Smooth muscle cell (in vitro differentiated cells): ENCODE results near the gene KCNA10. TPM values are rescaled to one million over a fixed set of nuclear protein-coding genes. Genes with fewer than 3 reads are reported as not detected.

Experiments
- DNase-seq: peaks from one replicate; lab custom pipeline; 2025; ENCODE audit not compliant: unreplicated experiment; lab: John Stamatoyannopoulos, UW
- H2AFZ ChIP-seq: fragments of 200-600 bp; sonication (generic); 2 replicates; pipeline ENCODE4 v1.6.0; 2016; ENCODE audit warnings: antibody characterized with exemption, low read depth, mild to moderate bottlenecking
- H3F3A ChIP-seq: fragments of 200-600 bp; sonication (generic); 2 replicates; pipeline ENCODE4 v1.6.0; 2017; ENCODE audit warnings: antibody characterized with exemption, low read depth
- H3K27ac ChIP-seq: fragments of 200-600 bp; sonication (generic); 2 replicates; pipeline ENCODE4 v1.5.1; 2016; ENCODE audit warnings: low read depth, mild to moderate bottlenecking
- H3K27me3 ChIP-seq: fragments of 200-600 bp; sonication (generic); 2 replicates; pipeline ENCODE4 v1.6.1; 2016; ENCODE audit warnings: low read depth, mild to moderate bottlenecking
- H3K36me3 ChIP-seq: fragments of 200-600 bp; sonication (generic); 2 replicates; pipeline ENCODE4 v1.5.1; 2016; ENCODE audit warnings: low read depth
- H3K4me1 ChIP-seq: fragments of 200-600 bp; sonication (generic); 2 replicates; pipeline ENCODE4 v1.5.1; 2016; ENCODE audit warnings: low read depth
- H3K4me2 ChIP-seq: fragments of 200-600 bp; sonication (generic); 2 replicates; pipeline ENCODE4 v1.6.0; 2016; ENCODE audit warnings: mild to moderate bottlenecking
- H3K4me3 ChIP-seq: fragments of 200-600 bp; sonication (generic); 2 replicates; pipeline ENCODE4 v1.5.1; 2016; ENCODE audit warnings: mild to moderate bottlenecking
- H3K79me2 ChIP-seq: fragments of 200-600 bp; sonication (generic); 2 replicates; pipeline ENCODE4 v1.6.0; 2016; ENCODE audit warnings: low read depth, mild to moderate bottlenecking
- H3K9ac ChIP-seq: fragments of 200-600 bp; sonication (generic); 2 replicates; pipeline ENCODE4 v1.6.0; 2016; ENCODE audit warnings: low read depth
- H3K9me3 ChIP-seq: fragments of 200-600 bp; sonication (generic); replicated peaks from 2 replicates; pipeline ENCODE4 v1.5.1; 2016; ENCODE audit warnings: low read depth
- H4K20me1 ChIP-seq: fragments of 200-600 bp; sonication (generic); 2 replicates; pipeline ENCODE4 v1.6.0; 2016; ENCODE audit warnings: low read depth
- WGBS: methylation state at CpG from one replicate; pipeline ENCODE4 v1.1.7; 2016; ENCODE audit warnings: low lambda C conversion rate; 5-methylcytosine and 5-hydroxymethylcytosine counted together
- polyA plus RNA-seq: library from polyadenylated mRNA; unstranded; fragments of >200 nt; fragmentation: Nextera tagmentation; extraction: Ambion mirVana; gene quantifications from 2 replicates; pipeline ENCODE4 v1.2.1, GENCODE V29; 2016
- total RNA-seq: library from RNA; depleted of rRNA; stranded (reverse); fragments of >200 nt; gene quantifications from 2 replicates; pipeline ENCODE4 v1.2.3, GENCODE V29; 2014
- TF ChIP-seq, protein P1 (sequence below): fragments of 200-600 bp; sonication (generic); IDR thresholded peaks from 2 replicates; pipeline ENCODE4 v1.5.1; 2017; ENCODE audit warnings: borderline replicate concordance, mild to moderate bottlenecking, antibody characterized with exemption; ENCODE audit not compliant: insufficient read depth, poor library complexity, severe bottlenecking

KCNA10 gene
- total and polyA plus RNA-seq, 2 experiments from 2014 or later: not detected

DNA sequence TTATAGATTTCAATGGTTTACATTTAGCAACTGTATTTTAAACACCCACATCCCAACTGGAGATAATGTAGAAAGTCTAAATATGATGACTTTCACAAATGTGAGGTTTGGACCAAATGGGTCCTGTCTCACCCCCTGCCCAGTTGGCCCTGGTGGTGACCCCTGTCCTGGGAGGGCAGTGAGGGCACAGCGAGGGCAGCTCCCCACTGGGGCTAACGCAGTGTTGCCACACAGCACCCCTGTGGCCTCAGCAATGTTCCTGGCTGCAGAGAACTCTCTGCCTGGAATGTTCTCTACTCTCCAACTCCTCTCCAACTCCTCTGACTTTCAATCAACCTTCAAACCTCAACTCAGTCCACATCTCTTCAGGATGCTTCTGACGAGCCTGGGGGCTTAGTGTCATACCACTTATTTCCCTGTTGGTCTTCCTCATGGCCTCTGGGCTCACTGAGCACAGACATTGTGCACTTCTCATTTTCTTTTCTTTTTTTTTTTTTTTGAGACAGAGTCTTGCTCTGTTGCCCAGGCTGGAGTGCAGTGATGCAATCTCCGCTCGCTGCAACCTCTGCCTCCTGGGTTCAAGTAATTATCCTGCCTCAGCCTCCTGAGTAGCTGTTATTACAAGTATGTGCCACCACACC is 25.8 kb downstream of the KCNA10 start:
- Histone ChIP-seq H3K4me1 (no peaks in the 10 kb centered on the region), H4K20me1 (no peaks in the 10 kb centered on the region), H3K36me3 (no peaks in the 10 kb centered on the region), H3K79me2 (no peaks in the 10 kb centered on the region), H3K9ac (no peak overlapping the region), H3K27me3 (no peaks in the 10 kb centered on the region), H3K27ac (no peak overlapping the region), H3F3A (no peaks in the 10 kb centered on the region), H3K9me3 (no peaks in the 10 kb centered on the region), H3K4me2 (no peak overlapping the region), H2AFZ (no peak overlapping the region), H3K4me3 (no peak overlapping the region)
- TF ChIP-seq, protein P1, sequence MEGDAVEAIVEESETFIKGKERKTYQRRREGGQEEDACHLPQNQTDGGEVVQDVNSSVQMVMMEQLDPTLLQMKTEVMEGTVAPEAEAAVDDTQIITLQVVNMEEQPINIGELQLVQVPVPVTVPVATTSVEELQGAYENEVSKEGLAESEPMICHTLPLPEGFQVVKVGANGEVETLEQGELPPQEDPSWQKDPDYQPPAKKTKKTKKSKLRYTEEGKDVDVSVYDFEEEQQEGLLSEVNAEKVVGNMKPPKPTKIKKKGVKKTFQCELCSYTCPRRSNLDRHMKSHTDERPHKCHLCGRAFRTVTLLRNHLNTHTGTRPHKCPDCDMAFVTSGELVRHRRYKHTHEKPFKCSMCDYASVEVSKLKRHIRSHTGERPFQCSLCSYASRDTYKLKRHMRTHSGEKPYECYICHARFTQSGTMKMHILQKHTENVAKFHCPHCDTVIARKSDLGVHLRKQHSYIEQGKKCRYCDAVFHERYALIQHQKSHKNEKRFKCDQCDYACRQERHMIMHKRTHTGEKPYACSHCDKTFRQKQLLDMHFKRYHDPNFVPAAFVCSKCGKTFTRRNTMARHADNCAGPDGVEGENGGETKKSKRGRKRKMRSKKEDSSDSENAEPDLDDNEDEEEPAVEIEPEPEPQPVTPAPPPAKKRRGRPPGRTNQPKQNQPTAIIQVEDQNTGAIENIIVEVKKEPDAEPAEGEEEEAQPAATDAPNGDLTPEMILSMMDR: no peak
- WGBS: 90% methylated on average over 5 of the region's 5 CpGs
- no peak for DNase-seq

DNA sequence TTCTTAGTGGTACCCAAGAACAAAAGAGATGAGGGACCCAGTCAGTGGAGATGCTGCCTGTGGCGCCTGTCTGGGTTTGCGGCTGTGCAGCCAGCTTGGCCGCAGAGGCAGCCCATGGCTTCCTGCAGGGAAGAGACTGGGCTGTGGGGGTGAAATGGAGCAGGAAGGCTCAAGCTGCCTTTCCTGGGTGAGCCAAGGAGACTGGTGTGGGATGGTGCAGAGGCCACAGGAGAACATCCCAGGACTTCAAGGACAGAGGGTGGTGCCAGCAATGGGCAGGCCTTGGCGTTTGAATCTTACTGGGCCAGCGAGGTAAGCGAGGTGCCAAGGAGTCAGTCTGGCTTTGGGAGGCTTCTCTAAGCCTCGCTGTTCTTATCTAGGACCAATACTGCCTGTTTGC is 26.4 kb downstream of the KCNA10 start:
- no peaks in the 10 kb centered on the region for H3K79me2 ChIP-seq

DNA sequence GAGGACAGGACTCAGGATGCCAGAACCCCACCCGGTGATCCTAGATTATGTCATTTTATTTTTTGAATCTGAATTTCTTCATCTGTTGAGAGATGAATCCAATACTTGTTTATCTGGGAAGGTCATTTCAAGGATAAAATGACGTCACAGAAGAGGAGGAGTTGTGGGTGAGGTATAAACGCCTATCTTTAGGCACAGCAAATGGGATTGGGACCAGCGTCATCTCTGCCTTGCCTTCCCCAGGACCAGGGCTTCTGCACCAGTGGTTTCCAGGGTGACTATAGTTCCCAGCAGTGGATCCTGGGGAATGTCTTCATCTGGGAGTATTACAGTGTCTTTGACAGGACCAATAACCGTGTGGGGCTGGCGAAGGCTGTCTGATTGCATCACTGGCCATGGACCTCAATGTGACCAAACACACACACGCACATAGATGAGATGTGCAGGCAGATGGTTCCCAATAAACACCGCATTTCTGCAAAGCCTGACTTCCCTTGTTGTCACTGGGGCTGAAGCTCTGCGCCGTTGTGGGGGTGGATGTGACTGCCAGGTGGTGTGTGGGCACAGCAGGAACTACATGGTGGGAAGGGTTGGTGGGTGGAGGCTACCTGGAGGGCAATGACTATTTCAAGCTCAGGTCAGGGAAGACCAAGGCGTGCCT is 28.1 kb downstream of the KCNA10 start:
- 74% methylated on average over 11 of the region's 11 CpGs for WGBS
- Histone ChIP-seq H3K9ac (no peak overlapping the region), H3K36me3 (no peaks in the 10 kb centered on the region), H4K20me1 (no peaks in the 10 kb centered on the region), H3K4me2 (no peak overlapping the region), H3K9me3 (no peaks in the 10 kb centered on the region), H3K4me1 (no peaks in the 10 kb centered on the region), H3K27me3 (no peaks in the 10 kb centered on the region), H2AFZ (no peak overlapping the region), H3K27ac (no peak overlapping the region), H3K4me3 (no peak overlapping the region), H3K79me2 (no peaks in the 10 kb centered on the region), H3F3A (no peaks in the 10 kb centered on the region)
- TF ChIP-seq, protein P1: no peak
- DNase-seq: no peak

More for the DNA sequence above, 26.4 kb downstream of the KCNA10 start:
- H3K9me3 ChIP-seq: no peaks in the 10 kb centered on the region
- H3K27me3 ChIP-seq: no peaks in the 10 kb centered on the region
- no peak overlapping the region for H2AFZ ChIP-seq
- H3K4me2 ChIP-seq: no peak overlapping the region
- DNase-seq: no peak
- 88% methylated on average over 7 of the region's 7 CpGs for whole genome bisulfite sequencing
- H3K4me1 ChIP-seq: no peaks in the 10 kb centered on the region
- H3K4me3 ChIP-seq: no peak overlapping the region
- no peak overlapping the region for H3K27ac ChIP-seq
- no peak overlapping the region for H3K9ac ChIP-seq
- H3K36me3 ChIP-seq: no peaks in the 10 kb centered on the region
- no peaks in the 10 kb centered on the region for H3F3A ChIP-seq
- H4K20me1 ChIP-seq: no peaks in the 10 kb centered on the region
- TF ChIP-seq, protein P1: no peak
